Neural cell (in vitro differentiated cells): ENCODE data around the gene IL23R. TPM values are rescaled to one million over a fixed set of nuclear protein-coding genes. Genes with fewer than 3 reads are reported as not detected.

Experiments used
- H2AFZ ChIP-seq: fragments of 200-600, 300-800 bp; sonication (generic), shearing (Covaris generic); 2 replicates; pipeline ENCODE4 v1.6.0; 2014; ENCODE audit warnings: low read depth, mild to moderate bottlenecking, antibody characterized with exemption, low read length, moderate library complexity
- H3F3A ChIP-seq: fragments of 200-600 bp; shearing (Covaris generic); 2 replicates; pipeline ENCODE4 v1.6.1; 2016; ENCODE audit warnings: mild to moderate bottlenecking, moderate library complexity, mixed read lengths, antibody characterized with exemption, low read length; ENCODE audit not compliant: insufficient read depth, poor library complexity, severe bottlenecking
- H3K27ac ChIP-seq: fragments of 200-600, 300-800 bp; sonication (generic), shearing (Covaris generic); 2 replicates; pipeline ENCODE4 v1.5.1; 2014; ENCODE audit warnings: mild to moderate bottlenecking, low read length, moderate library complexity
- H3K27me3 ChIP-seq: fragments of 300-800, 200-600 bp; sonication (generic), shearing (Covaris generic); 2 replicates; pipeline ENCODE4 v1.6.0; 2014; ENCODE audit warnings: mild to moderate bottlenecking, low read depth, low read length, moderate library complexity; ENCODE audit not compliant: insufficient read depth
- H3K36me3 ChIP-seq: fragments of 300-800, 200-600 bp; sonication (generic), shearing (Covaris generic); 2 replicates; pipeline ENCODE4 v1.5.1; 2014; ENCODE audit warnings: mild to moderate bottlenecking, antibody characterized with exemption, low read length, moderate library complexity; ENCODE audit not compliant: insufficient read depth
- H3K4me2 ChIP-seq: fragments of 300-800, 200-600 bp; sonication (generic), shearing (Covaris generic); 2 replicates; pipeline ENCODE4 v1.6.0; 2014; ENCODE audit warnings: mild to moderate bottlenecking, low read length
- H3K4me3 ChIP-seq: fragments of 300-800, 200-600 bp; sonication (generic), shearing (Covaris generic); 2 replicates; pipeline ENCODE4 v1.5.1; 2014; ENCODE audit warnings: mild to moderate bottlenecking, low read length, moderate library complexity
- H3K79me2 ChIP-seq: fragments of 200-600 bp; shearing (Covaris generic); replicated peaks from 2 replicates; pipeline ENCODE4 v1.6.0; 2014; ENCODE audit warnings: mild to moderate bottlenecking, low read length, moderate library complexity; ENCODE audit not compliant: insufficient read depth
- H3K9ac ChIP-seq: fragments of 300-800, 200-600 bp; sonication (generic), shearing (Covaris generic); 2 replicates; pipeline ENCODE4 v1.6.1; 2016; ENCODE audit warnings: mild to moderate bottlenecking, low read length, mixed read lengths
- H3K9me2 ChIP-seq: fragments of 200-600 bp; shearing (Covaris generic); 2 replicates; pipeline ENCODE4 v1.6.1; 2016; ENCODE audit warnings: mild to moderate bottlenecking, low read length, mixed read lengths; ENCODE audit not compliant: insufficient read depth
- H3K9me3 ChIP-seq: fragments of 200-600, 300-800 bp; sonication (generic), shearing (Covaris generic); 2 replicates; pipeline ENCODE4 v1.6.1; 2016; ENCODE audit warnings: mild to moderate bottlenecking, mixed run types, low read length, moderate library complexity, mixed read lengths
- H4K20me1 ChIP-seq: fragments of 200-600 bp; shearing (Covaris generic); 2 replicates; pipeline ENCODE4 v1.6.1; 2016; ENCODE audit warnings: mild to moderate bottlenecking, mixed run types; ENCODE audit not compliant: insufficient read depth
- CTCF ChIP-seq: fragments of 450-650 bp; IDR thresholded peaks from 2 replicates; pipeline ENCODE4 v1.5.1; 2014; ENCODE audit warnings: antibody characterized with exemption, mild to moderate bottlenecking, moderate library complexity; ENCODE audit not compliant: poor library complexity, severe bottlenecking
- EP300 ChIP-seq: fragments of 450-650 bp; conservative IDR thresholded peaks from 2 replicates; pipeline ENCODE4 v1.6.1; 2014; ENCODE audit warnings: antibody characterized with exemption, mild to moderate bottlenecking, moderate library complexity; ENCODE audit not compliant: poor library complexity, severe bottlenecking
- EZH2 ChIP-seq: fragments of 200-600, 300-800 bp; shearing (Covaris generic), sonication (generic); IDR thresholded peaks from 2 replicates; pipeline ENCODE4 v1.6.1; 2014; ENCODE audit warnings: antibody characterized with exemption, low read length, borderline replicate concordance, mild to moderate bottlenecking; ENCODE audit not compliant: insufficient read depth, poor library complexity, severe bottlenecking
- MXI1 ChIP-seq: fragments of 450-650 bp; conservative IDR thresholded peaks from 2 replicates; pipeline ENCODE4 v1.6.1; 2014; ENCODE audit warnings: antibody characterized with exemption, mild to moderate bottlenecking; ENCODE audit not compliant: poor library complexity, severe bottlenecking
- POLR2AphosphoS5 ChIP-seq: IDR thresholded peaks from 2 replicates; pipeline ENCODE4 v1.6.1; 2012
- RAD21 ChIP-seq: fragments of 450-650 bp; conservative IDR thresholded peaks from 2 replicates; pipeline ENCODE4 v1.6.1; 2014; ENCODE audit warnings: antibody characterized with exemption, mild to moderate bottlenecking, moderate library complexity
- SMC3 ChIP-seq: fragments of 450-650 bp; conservative IDR thresholded peaks from 2 replicates; pipeline ENCODE4 v1.6.1; 2014; ENCODE audit warnings: antibody characterized with exemption, mild to moderate bottlenecking, moderate library complexity; ENCODE audit not compliant: poor library complexity
- TAF1 ChIP-seq: IDR thresholded peaks from 2 replicates; pipeline ENCODE4 v1.6.1; 2012; ENCODE audit warnings: low read depth
- polyA plus RNA-seq: library from polyadenylated mRNA; depleted of rRNA; stranded (reverse); fragments of >200 nt; gene quantifications from 2 replicates; pipeline ENCODE4 v1.2.3, GENCODE V29; 2014
- TF ChIP-seq, protein P1 (sequence below): IDR thresholded peaks from 2 replicates; pipeline ENCODE4 v1.6.1; 2012; ENCODE audit warnings: borderline replicate concordance

The IL23R gene
- polyA plus RNA-seq, 1 donor from 2014 or later: not detected

- Histone ChIP-seq H3K36me3 (no peaks in the 10 kb centered on the region), H3F3A (no peaks in the 10 kb centered on the region), H2AFZ (no peak overlapping the region), H3K27me3 (no peaks in the 10 kb centered on the region), H3K9ac (no peak overlapping the region), H3K9me3 (no peaks in the 10 kb centered on the region), H3K79me2 (no peaks in the 10 kb centered on the region), H3K27ac (no peak overlapping the region), H4K20me1 (no peaks in the 10 kb centered on the region), H3K9me2 (no peaks in the 10 kb centered on the region), H3K4me3 (no peak overlapping the region), H3K4me2 (no peak overlapping the region)
- TF ChIP-seq RAD21 (no peak), POLR2AphosphoS5 (no peak), SMC3 (no peak), CTCF (no peak), MXI1 (no peak)
These were observed 132.5 kb downstream of the IL23R start for GRCh38 chr1:67298762-67299161.

DNA sequence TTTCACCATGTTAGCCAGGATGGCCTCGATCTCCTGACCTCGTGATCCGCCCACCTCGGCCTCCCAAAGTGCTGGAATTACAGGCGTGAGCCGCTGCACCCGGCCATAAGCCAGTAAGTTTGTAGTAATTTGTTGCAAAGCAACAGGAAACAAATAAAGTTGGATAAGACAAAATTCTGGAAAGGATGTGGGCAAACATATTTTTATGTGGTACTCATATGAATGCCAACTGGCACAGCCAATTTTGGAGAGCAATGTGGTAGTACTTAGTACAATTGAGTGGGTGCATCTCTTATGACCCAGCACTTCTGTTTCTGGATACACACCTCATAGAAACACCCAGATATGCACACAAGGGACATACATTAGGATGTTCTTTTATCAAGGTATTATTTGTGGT is 133.0 kb downstream of the IL23R start:
- no peak overlapping the region for H3K4me3 ChIP-seq
- no peaks in the 10 kb centered on the region for H3K79me2 ChIP-seq

More for the DNA sequence above, 133.0 kb downstream of the IL23R start:
- Histone ChIP-seq H3K4me2 (no peak overlapping the region), H3K9ac (no peak overlapping the region), H3F3A (no peaks in the 10 kb centered on the region), H2AFZ (no peak overlapping the region), H3K9me2 (no peaks in the 10 kb centered on the region), H3K9me3 (no peaks in the 10 kb centered on the region), H3K36me3 (no peaks in the 10 kb centered on the region), H3K27me3 (no peaks in the 10 kb centered on the region), H4K20me1 (no peaks in the 10 kb centered on the region), H3K27ac (no peak overlapping the region)
- no peak for TF ChIP-seq EP300
- TF ChIP-seq EZH2: no peak
- no peak for TF ChIP-seq TAF1
- no peak for TF ChIP-seq RAD21
- no peak for TF ChIP-seq MXI1
- no peak for TF ChIP-seq SMC3
- TF ChIP-seq POLR2AphosphoS5: no peak
- TF ChIP-seq, protein P1, sequence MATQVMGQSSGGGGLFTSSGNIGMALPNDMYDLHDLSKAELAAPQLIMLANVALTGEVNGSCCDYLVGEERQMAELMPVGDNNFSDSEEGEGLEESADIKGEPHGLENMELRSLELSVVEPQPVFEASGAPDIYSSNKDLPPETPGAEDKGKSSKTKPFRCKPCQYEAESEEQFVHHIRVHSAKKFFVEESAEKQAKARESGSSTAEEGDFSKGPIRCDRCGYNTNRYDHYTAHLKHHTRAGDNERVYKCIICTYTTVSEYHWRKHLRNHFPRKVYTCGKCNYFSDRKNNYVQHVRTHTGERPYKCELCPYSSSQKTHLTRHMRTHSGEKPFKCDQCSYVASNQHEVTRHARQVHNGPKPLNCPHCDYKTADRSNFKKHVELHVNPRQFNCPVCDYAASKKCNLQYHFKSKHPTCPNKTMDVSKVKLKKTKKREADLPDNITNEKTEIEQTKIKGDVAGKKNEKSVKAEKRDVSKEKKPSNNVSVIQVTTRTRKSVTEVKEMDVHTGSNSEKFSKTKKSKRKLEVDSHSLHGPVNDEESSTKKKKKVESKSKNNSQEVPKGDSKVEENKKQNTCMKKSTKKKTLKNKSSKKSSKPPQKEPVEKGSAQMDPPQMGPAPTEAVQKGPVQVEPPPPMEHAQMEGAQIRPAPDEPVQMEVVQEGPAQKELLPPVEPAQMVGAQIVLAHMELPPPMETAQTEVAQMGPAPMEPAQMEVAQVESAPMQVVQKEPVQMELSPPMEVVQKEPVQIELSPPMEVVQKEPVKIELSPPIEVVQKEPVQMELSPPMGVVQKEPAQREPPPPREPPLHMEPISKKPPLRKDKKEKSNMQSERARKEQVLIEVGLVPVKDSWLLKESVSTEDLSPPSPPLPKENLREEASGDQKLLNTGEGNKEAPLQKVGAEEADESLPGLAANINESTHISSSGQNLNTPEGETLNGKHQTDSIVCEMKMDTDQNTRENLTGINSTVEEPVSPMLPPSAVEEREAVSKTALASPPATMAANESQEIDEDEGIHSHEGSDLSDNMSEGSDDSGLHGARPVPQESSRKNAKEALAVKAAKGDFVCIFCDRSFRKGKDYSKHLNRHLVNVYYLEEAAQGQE: no peak
- no peak for TF ChIP-seq CTCF
